GM20000 (cell line): ENCODE measurements around the gene URGCP.
A peak's percentile ranks its signal among the peaks of the same experiment; 100 is the strongest.

Experiments used
- DNase-seq: peaks from one replicate; pipeline ENCODE4 v3.0.0; 2012; ENCODE audit warnings: low spot score
- CTCF ChIP-seq: IDR thresholded peaks from 2 replicates; pipeline ENCODE4 v1.5.1; 2012; ENCODE audit warnings: mild to moderate bottlenecking, control low read depth; ENCODE audit errors: extremely low read depth, missing control alignments

URGCP gene

GRCh38 chr7:43871064-43871463 is 35.3 kb downstream of the URGCP start:
- DNase-seq, result no peak
- TF ChIP-seq CTCF, result no peak

GRCh38 chr7:43870316-43870715 is 36.1 kb downstream of the URGCP start:
- DNase-seq, result no peak
- TF ChIP-seq CTCF, result no peak

- no peak for DNase-seq
- no peak for TF ChIP-seq CTCF
Observed at GRCh38 chr7:43869867-43870240, 36.5 kb downstream of the URGCP start.

GRCh38 chr7:43869006-43869866 is 37.2 kb downstream of the URGCP start, which contains the start of gene MRPS24:
MRPS24 (minus strand) TSS chr7:43869517; CDS start chr7:43869495, 22 bp downstream.
- no peak for TF ChIP-seq CTCF
- DNase-seq, result peak; percentile 98

GRCh38 chr7:43868681-43869005 is 37.8 kb downstream of the URGCP start:
- no peak for DNase-seq
- TF ChIP-seq CTCF, result no peak

GRCh38 chr7:43868181-43868580 is 38.2 kb downstream of the URGCP start:
- no peak for TF ChIP-seq CTCF
- no peak for DNase-seq

- TF ChIP-seq CTCF, result no peak
- no peak for DNase-seq
Observed at GRCh38 chr7:43865277-43865676, 41.1 kb downstream of the URGCP start.
